Upper lobe of left lung (tissue), 6 donors: Measurements from ENCODE around the gene PDZD2. TPM values are rescaled to one million over a fixed set of nuclear protein-coding genes. Genes with fewer than 3 reads are reported as not detected.
"Not testable (repeated sequence)": the region's sequence is repeated elsewhere in the genome, so short reads cannot be mapped to it uniquely, and the experiment has no call there.

ENCODE experiments used
- ATAC-seq, 2 donors: fragments of 200-7000 bp; cut with Tn5 transposase; one replicate each; pipeline ENCODE4 v1.9.1; 2022; ENCODE audit warnings: mild to moderate bottlenecking in 2 of 2, moderate library complexity in 2 of 2; ENCODE audit not compliant: low FRiP score in 2 of 2
- DNase-seq, 2 donors: peaks; one replicate each; pipeline ENCODE4 v3.0.0-alpha.2; 2019 to 2020
- H3K27ac ChIP-seq, 4 donors: fragments of 200-600 bp; sonication (generic); one replicate each; pipeline ENCODE4 v1.5.1; 2016 to 2019
- H3K27me3 ChIP-seq, 4 donors: fragments of 200-600 bp; sonication (generic); one replicate each; pipeline ENCODE4 v1.5.1; 2017 to 2019
- H3K36me3 ChIP-seq, 4 donors: fragments of 200-600 bp; sonication (generic); one replicate each; pipeline ENCODE4 v1.5.1; 2016 to 2019
- H3K4me1 ChIP-seq, 4 donors: fragments of 200-600 bp; sonication (generic); one replicate each; pipeline ENCODE4 v1.5.1; 2018 to 2019
- H3K4me3 ChIP-seq, 4 donors: fragments of 200-600 bp; sonication (generic); one replicate each; pipeline ENCODE4 v1.5.1; 2017 to 2019; ENCODE audit warnings: mild to moderate bottlenecking in 2 of 4, moderate library complexity in 1 of 4
- H3K9me3 ChIP-seq, 4 donors: fragments of 200-600 bp; sonication (generic); one replicate each; pipeline ENCODE4 v1.5.1; 2018 to 2019
- EP300 ChIP-seq, 4 donors: sonication (generic); formaldehyde crosslinking; IDR thresholded peaks; one replicate each; pipeline ENCODE4 v1.5.1; 2017; ENCODE audit warnings: antibody characterized with exemption in 4 of 4, control low read depth in 2 of 4
- POLR2A ChIP-seq, 4 donors: fragments of 450-650 bp; IDR thresholded peaks; one replicate each; pipeline ENCODE4 v1.5.1; 2016 to 2017; ENCODE audit warnings: antibody characterized with exemption in 4 of 4, mild to moderate bottlenecking in 2 of 4
- POLR2AphosphoS5 ChIP-seq, 2 donors: sonication (generic); formaldehyde crosslinking; IDR thresholded peaks; one replicate each; pipeline ENCODE4 v1.5.1; 2017; ENCODE audit warnings: antibody characterized with exemption in 2 of 2
- WGBS, 2 donors: methylation state at CpG; one replicate each; pipeline ENCODE4 v1.1.5; 2017 to 2018; 5-methylcytosine and 5-hydroxymethylcytosine counted together
- total RNA-seq, 6 donors: library from RNA; depleted of rRNA in 4 of 6; stranded (reverse); fragments of >200 nt in 4 of 6; gene quantifications; one replicate each; pipeline versions ENCODE4 v1.1.0 to v1.2.1, GENCODE V29; 2016 to 2021
- TF ChIP-seq, protein P1 (sequence below), 6 experiments: fragments of 450-650 bp in 4 of 6; fragments of 200-600 bp in 2 of 6; sonication (generic) in 2 of 6; IDR thresholded peaks; one replicate each; pipeline ENCODE4 v1.5.1; 2016 to 2019; ENCODE audit warnings: antibody characterized with exemption in 6 of 6
- donor health status: DM: no; HTN: no; CAD: no; lungs with moderate emphysema.
- donor health status: DM: no; HTN: yes; CAD: no; lungs with severe emphysema.

The PDZD2 gene
- total RNA-seq, 6 donors from 2014 or later = 53.4 to 73.6 (median 68.4) TPM

DNA sequence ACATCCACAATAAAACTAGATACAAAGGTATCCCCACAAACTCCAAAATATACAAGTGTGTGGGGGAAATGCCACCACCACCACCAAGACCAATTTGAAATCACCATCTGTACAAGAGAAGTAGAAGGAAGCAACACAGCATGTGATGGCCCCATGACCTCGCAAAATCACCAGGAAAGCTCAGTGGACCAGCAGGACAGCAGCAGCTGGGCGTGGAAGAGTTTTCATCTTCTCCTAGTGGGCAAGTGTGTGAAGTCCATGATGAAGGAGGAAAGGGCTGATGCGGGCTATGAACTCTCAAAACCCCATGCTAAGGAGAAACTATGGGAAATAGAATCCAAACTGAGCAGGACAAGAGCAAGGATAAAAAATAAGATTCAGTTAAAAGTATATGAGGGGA is 477.1 kb downstream of the PDZD2 start:
- 92 to 95% methylated on average over 3 of the region's 3 CpGs for WGBS, 2 donors
- TF ChIP-seq POLR2A (IDR thresholded peaks at IDR 0.05) (no peak), EP300 (IDR thresholded peaks at IDR 0.05) (no peak), POLR2AphosphoS5 (IDR thresholded peaks at IDR 0.05) (no peak)
- TF ChIP-seq, protein P1, sequence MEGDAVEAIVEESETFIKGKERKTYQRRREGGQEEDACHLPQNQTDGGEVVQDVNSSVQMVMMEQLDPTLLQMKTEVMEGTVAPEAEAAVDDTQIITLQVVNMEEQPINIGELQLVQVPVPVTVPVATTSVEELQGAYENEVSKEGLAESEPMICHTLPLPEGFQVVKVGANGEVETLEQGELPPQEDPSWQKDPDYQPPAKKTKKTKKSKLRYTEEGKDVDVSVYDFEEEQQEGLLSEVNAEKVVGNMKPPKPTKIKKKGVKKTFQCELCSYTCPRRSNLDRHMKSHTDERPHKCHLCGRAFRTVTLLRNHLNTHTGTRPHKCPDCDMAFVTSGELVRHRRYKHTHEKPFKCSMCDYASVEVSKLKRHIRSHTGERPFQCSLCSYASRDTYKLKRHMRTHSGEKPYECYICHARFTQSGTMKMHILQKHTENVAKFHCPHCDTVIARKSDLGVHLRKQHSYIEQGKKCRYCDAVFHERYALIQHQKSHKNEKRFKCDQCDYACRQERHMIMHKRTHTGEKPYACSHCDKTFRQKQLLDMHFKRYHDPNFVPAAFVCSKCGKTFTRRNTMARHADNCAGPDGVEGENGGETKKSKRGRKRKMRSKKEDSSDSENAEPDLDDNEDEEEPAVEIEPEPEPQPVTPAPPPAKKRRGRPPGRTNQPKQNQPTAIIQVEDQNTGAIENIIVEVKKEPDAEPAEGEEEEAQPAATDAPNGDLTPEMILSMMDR (IDR thresholded peaks at IDR 0.05) = no peak
- peaks cover 0 to 3% (median 0%) of the 10 kb centered on the region in 4 donors for H3K4me1 ChIP-seq
- peaks cover 0 to 60% (median 19%) of the 10 kb centered on the region in 4 donors for H3K36me3 ChIP-seq
- ATAC-seq = no peak
- H3K27ac ChIP-seq = no peak overlapping the region
- no peaks in the 10 kb centered on the region for H3K9me3 ChIP-seq
- DNase-seq = no peak
- H3K4me3 ChIP-seq = no peak overlapping the region
- no peaks in the 10 kb centered on the region for H3K27me3 ChIP-seq

DNA sequence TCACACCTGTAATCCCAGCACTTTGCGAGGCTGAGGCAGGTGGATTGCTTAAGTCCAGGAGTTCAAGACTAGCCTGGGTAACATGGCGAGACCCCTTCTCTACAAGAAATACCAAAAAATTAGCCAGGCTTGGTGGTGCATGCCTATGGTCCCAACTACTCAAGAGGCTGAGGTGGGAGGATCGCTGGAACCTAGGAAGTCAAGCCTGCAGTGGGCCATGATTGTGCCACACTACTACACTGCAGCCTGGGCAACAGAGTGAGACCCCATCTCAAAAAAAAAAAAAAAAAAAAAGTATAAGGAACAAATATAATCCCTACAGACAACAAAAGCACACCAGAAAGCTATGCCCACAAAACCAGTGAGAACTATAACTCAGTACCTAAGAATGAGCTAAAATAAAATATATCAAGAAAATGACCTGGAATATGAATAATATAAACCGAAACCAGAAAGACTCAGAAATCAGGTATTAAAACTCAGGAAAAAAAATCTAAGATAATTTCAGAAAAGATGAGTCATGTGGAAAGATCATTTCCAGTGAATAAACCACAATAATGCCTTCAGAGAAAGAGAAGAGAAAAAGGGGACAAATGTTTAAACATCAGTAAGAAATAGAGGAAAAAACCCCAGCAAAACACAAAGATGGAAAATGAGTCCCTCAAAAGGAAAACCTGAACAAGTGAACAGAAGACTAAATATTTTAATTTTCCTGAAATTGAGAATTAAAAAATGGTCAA is 477.8 kb downstream of the PDZD2 start:
- TF ChIP-seq EP300 (IDR thresholded peaks at IDR 0.05) = no peak
- no peak for TF ChIP-seq POLR2AphosphoS5 (IDR thresholded peaks at IDR 0.05)
- no peak for TF ChIP-seq POLR2A (IDR thresholded peaks at IDR 0.05)
- TF ChIP-seq, protein P1 (IDR thresholded peaks at IDR 0.05) = no peak
- Histone ChIP-seq H3K36me3 (peaks cover 0 to 60% (median 18%) of the 10 kb centered on the region in 4 donors), H3K27ac (no peak overlapping the region), H3K9me3 (no peaks in the 10 kb centered on the region), H3K27me3 (no peaks in the 10 kb centered on the region), H3K4me3 (no peak overlapping the region), H3K4me1 (peaks cover 0 to 3% (median 0%) of the 10 kb centered on the region in 4 donors)
- ATAC-seq (no peak), DNase-seq (no peak)
- 98% methylated on average over 4 of the region's 4 CpGs for WGBS, 2 donors

DNA sequence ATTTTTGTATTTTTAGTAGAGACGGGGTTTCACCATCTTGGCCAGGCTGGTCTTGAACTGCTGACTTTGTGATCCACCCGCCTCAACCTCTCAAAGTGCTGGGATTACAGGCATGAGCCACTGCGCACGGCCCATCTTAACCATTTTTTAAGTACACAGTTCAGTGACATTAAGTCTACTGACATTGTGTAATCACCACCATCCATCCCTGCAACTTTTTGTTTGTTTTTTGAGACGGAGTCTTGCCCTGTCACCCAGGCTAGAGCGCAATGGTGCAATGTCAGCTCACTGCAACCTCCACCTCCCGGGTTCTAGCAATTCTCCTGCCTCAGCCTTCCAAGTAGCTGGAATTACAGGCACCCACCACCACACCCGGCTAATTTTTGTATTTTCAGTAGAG is 480.0 kb downstream of the PDZD2 start:
- not testable (repeated sequence) for DNase-seq, ATAC-seq, H3K4me3 ChIP-seq, H3K9me3 ChIP-seq, H3K27me3 ChIP-seq, H3K4me1 ChIP-seq, H3K27ac ChIP-seq
- H3K36me3 ChIP-seq = peaks cover 0 to 54% (median 17%) of the 10 kb centered on the region in 4 donors
- WGBS, 2 donors = 87 to 94% methylated on average over 8 of the region's 8 CpGs

DNA sequence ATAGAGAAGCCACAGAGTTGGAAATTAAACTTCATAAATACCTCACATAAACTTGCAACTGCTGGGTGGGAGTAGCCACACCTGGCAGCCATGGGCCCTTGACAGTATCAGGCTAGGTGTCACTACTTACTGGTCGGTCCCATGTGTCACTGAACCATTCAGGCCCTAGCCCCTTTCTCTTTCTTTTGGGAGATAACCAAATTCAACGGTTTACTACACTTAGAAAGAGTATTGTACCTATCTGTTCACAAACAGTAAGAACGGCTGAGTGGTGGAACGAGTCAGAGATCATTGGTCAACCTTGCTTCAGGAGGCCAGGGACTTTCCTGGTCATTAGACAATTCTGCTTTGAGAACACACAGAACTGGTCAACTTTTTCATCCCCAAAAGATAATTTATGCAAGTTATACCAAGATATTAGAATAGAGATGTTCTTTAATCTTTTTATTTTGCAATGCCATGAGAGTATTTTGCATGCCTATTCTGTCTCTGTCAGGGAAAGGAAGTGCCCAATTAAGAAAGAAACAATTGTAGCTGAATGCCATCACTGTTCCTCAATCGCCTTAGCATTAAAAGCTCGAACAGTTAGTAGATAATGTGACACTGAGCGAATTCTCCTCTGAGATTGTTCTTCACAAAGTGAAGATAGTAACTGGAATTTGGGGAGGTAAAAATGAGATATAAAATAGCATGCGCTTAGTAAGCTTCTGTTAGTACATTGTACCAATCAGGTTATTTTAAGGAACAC is 484.3 kb downstream of the PDZD2 start:
- TF ChIP-seq EP300 (IDR thresholded peaks at IDR 0.05) (no peak), POLR2A (IDR thresholded peaks at IDR 0.05) (no peak), POLR2AphosphoS5 (IDR thresholded peaks at IDR 0.05) (no peak)
- TF ChIP-seq, protein P1 (IDR thresholded peaks at IDR 0.05) = no peak
- DNase-seq = no peak
- Histone ChIP-seq H3K27me3 (no peaks in the 10 kb centered on the region), H3K4me1 (peaks cover 9 to 22% (median 14%) of the 10 kb centered on the region in 4 donors), H3K36me3 (peaks cover 4 to 53% (median 28%) of the 10 kb centered on the region in 4 donors), H3K4me3 (no peak overlapping the region), H3K27ac (peak overlapping the region in 1 of 4 donors; percentile 25), H3K9me3 (no peaks in the 10 kb centered on the region)
- ATAC-seq = no peak
- WGBS, 2 donors = 77 to 83% methylated on average over 8 of the region's 8 CpGs

DNA sequence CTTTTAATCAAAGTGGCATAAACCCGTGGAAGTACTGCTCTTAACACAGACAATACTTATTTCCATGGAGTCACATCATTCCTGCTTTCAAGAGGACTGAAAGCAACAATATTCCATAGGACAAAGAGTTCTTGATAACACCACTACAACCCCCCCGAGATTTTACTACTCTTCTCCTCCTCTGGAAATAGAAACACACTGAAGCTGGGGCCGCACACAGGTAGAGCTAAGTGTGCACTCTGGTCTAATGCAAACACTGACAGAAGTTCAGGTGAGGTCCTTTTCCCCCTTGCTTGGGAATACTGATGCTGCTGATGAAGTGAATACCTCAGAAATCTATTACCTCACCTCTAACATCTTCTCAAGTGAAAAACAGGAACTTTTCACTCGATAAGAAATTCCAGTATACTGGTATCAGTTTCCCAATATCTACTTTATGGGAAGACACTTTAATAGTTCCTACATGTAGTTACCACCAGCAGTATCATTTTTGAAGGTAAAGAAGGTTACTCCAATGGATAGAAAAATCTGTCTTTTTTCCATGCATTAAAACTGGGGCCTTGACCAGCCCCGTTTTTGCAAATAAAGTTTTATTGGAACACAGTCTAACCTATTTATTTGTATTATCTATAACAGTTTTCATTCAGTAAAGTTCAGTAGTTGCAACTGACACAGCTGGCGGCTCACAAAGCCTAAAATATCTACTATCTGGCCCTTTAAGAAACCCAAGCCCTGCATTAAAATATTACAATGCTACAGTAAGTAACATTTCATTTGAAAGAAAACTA is 485.2 kb downstream of the PDZD2 start:
- TF ChIP-seq, protein P1 (IDR thresholded peaks at IDR 0.05) = no peak
- TF ChIP-seq EP300 (IDR thresholded peaks at IDR 0.05) = no peak
- TF ChIP-seq POLR2A (IDR thresholded peaks at IDR 0.05) = no peak
- no peak for TF ChIP-seq POLR2AphosphoS5 (IDR thresholded peaks at IDR 0.05)
- ATAC-seq = no peak
- H3K27me3 ChIP-seq = no peaks in the 10 kb centered on the region
- DNase-seq = no peak
- 61 to 81% methylated on average over 6 of the region's 6 CpGs for WGBS, 2 donors
- no peak overlapping the region for H3K4me3 ChIP-seq
- H3K4me1 ChIP-seq = peaks cover 9 to 22% (median 14%) of the 10 kb centered on the region in 4 donors
- H3K9me3 ChIP-seq = no peaks in the 10 kb centered on the region
- H3K36me3 ChIP-seq = peaks cover 4 to 56% (median 28%) of the 10 kb centered on the region in 4 donors
- peak overlapping the region in 1 of 4 donors; percentile 25 for H3K27ac ChIP-seq
